H9 (cell line): ENCODE measurements around the gene PAXX. TPM values are rescaled to one million over a fixed set of nuclear protein-coding genes. Genes with fewer than 3 reads are reported as not detected.

Source experiments
- DNase-seq: peaks from one replicate; pipeline ENCODE4 v3.0.0-alpha.2; 2017
- H2AFZ ChIP-seq: one replicate; pipeline ENCODE4 v1.6.1; 2013; ENCODE audit warnings: mild to moderate bottlenecking, low read length, control low read depth, moderate library complexity
- H2AK5ac ChIP-seq: 2 replicates; pipeline ENCODE4 v1.6.1; 2013; ENCODE audit warnings: low read length, control low read depth, mixed read lengths; ENCODE audit not compliant: insufficient read length
- H2BK120ac ChIP-seq: one replicate; pipeline ENCODE4 v1.6.1; 2013; ENCODE audit warnings: low read depth, mild to moderate bottlenecking, low read length, control low read depth, inconsistent platforms; ENCODE audit not compliant: poor library complexity, severe bottlenecking
- H2BK12ac ChIP-seq: 2 replicates; pipeline ENCODE4 v1.6.1; 2013; ENCODE audit warnings: low read length, control low read depth, mixed read lengths, low read depth; ENCODE audit not compliant: insufficient read length
- H2BK15ac ChIP-seq: 2 replicates; pipeline ENCODE4 v1.6.1; 2013; ENCODE audit warnings: low read depth, low read length, control low read depth
- H2BK20ac ChIP-seq: one replicate; pipeline ENCODE4 v1.6.1; 2013; ENCODE audit warnings: low read depth, mild to moderate bottlenecking, low read length, control low read depth, inconsistent platforms; ENCODE audit not compliant: poor library complexity, severe bottlenecking
- H2BK5ac ChIP-seq: 2 replicates; pipeline ENCODE4 v1.6.1; 2013; ENCODE audit warnings: low read length, control low read depth, mixed read lengths; ENCODE audit not compliant: insufficient read length
- H3K14ac ChIP-seq: 2 replicates; pipeline ENCODE4 v1.6.1; 2013; ENCODE audit warnings: low read length, control low read depth; ENCODE audit not compliant: insufficient read depth
- H3K18ac ChIP-seq: 2 replicates; pipeline ENCODE4 v1.6.1; 2013; ENCODE audit warnings: low read depth, mild to moderate bottlenecking, mixed read lengths, low read length, control low read depth; ENCODE audit not compliant: insufficient read length
- H3K23ac ChIP-seq: 2 replicates; pipeline ENCODE4 v1.6.1; 2013; ENCODE audit warnings: low read length, control low read depth, mixed read lengths, low read depth; ENCODE audit not compliant: insufficient read length
- H3K23me2 ChIP-seq: 2 replicates; pipeline ENCODE4 v1.6.1; 2013; ENCODE audit warnings: low read depth, mild to moderate bottlenecking, mixed read lengths, low read length, control low read depth; ENCODE audit not compliant: insufficient read length, poor library complexity, severe bottlenecking
- H3K27ac ChIP-seq: 2 replicates; pipeline ENCODE4 v1.5.1; 2013; ENCODE audit warnings: low read length, control low read depth, mixed read lengths, low read depth; ENCODE audit not compliant: insufficient read length
- H3K27me3 ChIP-seq: 2 replicates; pipeline ENCODE4 v1.6.1; 2013; ENCODE audit warnings: low read length, control low read depth, inconsistent platforms; ENCODE audit not compliant: insufficient read depth
- H3K4ac ChIP-seq: 2 replicates; pipeline ENCODE4 v1.6.1; 2013; ENCODE audit warnings: low read depth, mild to moderate bottlenecking, control low read depth, inconsistent platforms, low read length, moderate library complexity
- H3K4me1 ChIP-seq: 2 replicates; pipeline ENCODE4 v1.6.1; 2013; ENCODE audit warnings: low read length, control low read depth, inconsistent platforms; ENCODE audit not compliant: insufficient read depth
- H3K4me2 ChIP-seq: 2 replicates; pipeline ENCODE4 v1.6.1; 2013; ENCODE audit warnings: low read length, control low read depth, mixed read lengths; ENCODE audit not compliant: insufficient read length, insufficient read depth
- H3K56ac ChIP-seq: 2 replicates; pipeline ENCODE4 v1.6.1; 2013; ENCODE audit warnings: low read depth, mild to moderate bottlenecking, mixed read lengths, low read length, control low read depth; ENCODE audit not compliant: insufficient read length
- H3K79me1 ChIP-seq: 2 replicates; pipeline ENCODE4 v1.6.1; 2013; ENCODE audit warnings: low read depth, mild to moderate bottlenecking, moderate library complexity, low read length, control low read depth, inconsistent platforms; ENCODE audit not compliant: insufficient read depth, poor library complexity, severe bottlenecking
- H3K79me2 ChIP-seq: 2 replicates; pipeline ENCODE4 v1.6.1; 2013; ENCODE audit warnings: low read length, control low read depth, inconsistent platforms; ENCODE audit not compliant: insufficient read depth
- H3K9ac ChIP-seq: 2 replicates; pipeline ENCODE4 v1.6.1; 2013; ENCODE audit warnings: low read length, control low read depth, mixed read lengths; ENCODE audit not compliant: insufficient read length; ENCODE audit errors: extremely low read depth
- H3K9me3 ChIP-seq: one replicate; pipeline ENCODE4 v1.6.1; 2013; ENCODE audit warnings: low read depth, low read length, inconsistent platforms; ENCODE audit not compliant: control insufficient read depth
- H3T11ph ChIP-seq: one replicate; pipeline ENCODE4 v1.6.1; 2013; ENCODE audit warnings: mild to moderate bottlenecking, low read length, control low read depth, inconsistent platforms
- H4K20me1 ChIP-seq: one replicate; pipeline ENCODE4 v1.6.1; 2013; ENCODE audit not compliant: control insufficient read depth, insufficient read length, insufficient read depth
- H4K5ac ChIP-seq: 2 replicates; pipeline ENCODE4 v1.6.1; 2013; ENCODE audit warnings: low read depth, mild to moderate bottlenecking, mixed read lengths, low read length, control low read depth; ENCODE audit not compliant: insufficient read length
- H4K8ac ChIP-seq: replicated peaks from 2 replicates; pipeline ENCODE4 v1.6.1; 2013; ENCODE audit warnings: low read length, control low read depth, mixed read lengths, low read depth; ENCODE audit not compliant: insufficient read length
- H4K91ac ChIP-seq: 2 replicates; pipeline ENCODE4 v1.6.1; 2013; ENCODE audit warnings: low read depth, mild to moderate bottlenecking, moderate library complexity, mixed read lengths, low read length, control low read depth; ENCODE audit not compliant: insufficient read length
- H3K27ac Mint-ChIP-seq, 3 experiments: 2 replicates in 2 of 3; 3 replicates in 1 of 3; pipeline ENCODE4 v1.8.0; 2020 to 2021; ENCODE audit warnings: mixed read lengths in 3 of 3, mild to moderate bottlenecking in 1 of 3, moderate library complexity in 1 of 3
- H3K27me3 Mint-ChIP-seq: 2 replicates; pipeline ENCODE4 v1.8.0; 2021; ENCODE audit warnings: low read depth, mild to moderate bottlenecking, moderate library complexity, mixed read lengths
- H3K36me3 Mint-ChIP-seq, 3 experiments: 2 replicates in 2 of 3; 3 replicates in 1 of 3; pipeline ENCODE4 v1.8.0; 2020 to 2021; ENCODE audit warnings: low read depth in 3 of 3, mixed read lengths in 3 of 3; ENCODE audit not compliant: insufficient read depth in 1 of 3
- H3K4me1 Mint-ChIP-seq, 2 experiments: 2 replicates each; pipeline ENCODE4 v1.8.0; 2020; ENCODE audit warnings: mixed read lengths in 2 of 2
- H3K4me3 Mint-ChIP-seq, 2 experiments: 2 replicates in 1 of 2; 3 replicates in 1 of 2; pipeline ENCODE4 v1.8.0; 2020 to 2021; ENCODE audit warnings: mild to moderate bottlenecking in 2 of 2, mixed read lengths in 2 of 2, moderate library complexity in 1 of 2
- H3K9me3 Mint-ChIP-seq, 2 experiments: 2 replicates in 1 of 2; 3 replicates in 1 of 2; pipeline ENCODE4 v1.8.0; 2020; ENCODE audit warnings: mild to moderate bottlenecking in 2 of 2, mixed read lengths in 2 of 2, moderate library complexity in 1 of 2
- WGBS: extraction: QIAGEN DNeasy Blood & Tissue Kit; methylation state at CpG from one replicate; pipeline ENCODE4 v1.1.7; 2013; ENCODE audit warnings: missing lambda C conversion rate, low lambda C conversion rate, mixed read lengths; ENCODE audit not compliant: insufficient read length; ENCODE audit errors: extremely low coverage; 5-methylcytosine and 5-hydroxymethylcytosine counted together
- total RNA-seq: library from RNA; stranded (reverse); gene quantifications from 2 replicates; pipeline ENCODE4 v1.2.1, GENCODE V29; 2021
- TF ChIP-seq, protein P1 (sequence below): fragments of 200-600 bp; sonication (generic); conservative IDR thresholded peaks from 3 replicates; pipeline ENCODE4 v1.8.0; 2021; ENCODE audit warnings: antibody characterized with exemption, mild to moderate bottlenecking

Gene PAXX
- total RNA-seq, 1 experiment from 2014 or later: 51.2 TPM

DNA sequence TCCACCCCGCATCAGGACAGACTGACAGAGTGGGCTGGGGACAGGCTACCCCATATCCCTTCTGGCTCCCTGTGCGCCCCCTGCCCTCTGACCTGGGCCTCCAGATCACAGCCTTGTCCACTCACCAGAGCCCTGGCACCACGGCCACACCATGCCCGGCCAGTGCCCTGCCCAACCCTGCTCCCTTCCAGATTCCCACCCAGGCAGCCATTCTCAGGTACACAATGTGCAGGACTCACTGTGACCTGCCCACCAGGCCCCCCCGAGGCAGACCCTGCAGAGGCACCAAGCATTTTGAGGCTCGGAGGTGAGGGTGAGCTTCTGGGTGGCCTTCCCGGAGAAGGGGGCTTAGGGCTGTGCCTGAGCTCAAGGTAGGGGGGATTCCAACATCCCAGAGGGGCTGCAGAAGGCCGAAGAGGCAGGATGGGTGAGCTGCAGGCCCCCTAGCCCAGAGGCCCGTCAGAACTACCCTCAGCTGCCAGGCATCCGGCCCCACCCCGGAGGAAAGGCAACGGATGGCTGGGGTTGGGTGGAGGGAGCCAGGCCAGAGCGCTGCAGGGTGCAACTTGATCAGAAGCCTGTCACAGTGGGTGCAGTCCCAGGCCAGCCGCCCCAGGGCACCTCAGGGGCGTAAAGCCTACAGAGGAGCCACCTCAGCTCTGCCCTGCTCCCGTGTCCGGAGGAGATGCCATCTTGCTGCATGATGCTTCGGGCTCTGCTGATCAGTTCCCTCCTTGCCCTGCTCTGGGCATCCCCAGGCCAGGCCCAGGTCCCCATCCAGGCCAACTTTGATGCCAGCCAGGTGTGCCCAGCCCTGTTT, 9.8 kb upstream of the PAXX start, which contains the start of gene LCNL1:
Gene LCNL1 (plus strand): TSS at position 762 of the 820 bp plus-strand sequence. CDS start 594 bp downstream, outside the sequence.
- H3K36me3 Mint-ChIP-seq: peaks cover 0 to 3% (median 0%) of the 10 kb centered on the region in 3 experiments; a peak in 1 of 7 replicates
- Histone ChIP-seq H2AFZ (no peak within 1 kb of the TSS), H4K5ac (no peak within 1 kb of the TSS), H3K27me3 (no peaks in the 10 kb centered on the region), H3T11ph (no peak within 1 kb of the TSS), H3K23me2 (peaks cover 9% of the 10 kb centered on the region), H3K23ac (no peak within 1 kb of the TSS), H3K79me1 (no peaks in the 10 kb centered on the region), H3K79me2 (no peaks in the 10 kb centered on the region), H2AK5ac (no peak within 1 kb of the TSS), H3K56ac (no peak within 1 kb of the TSS), H3K9ac (no peak within 1 kb of the TSS), H2BK12ac (no peak within 1 kb of the TSS), H2BK5ac (no peak within 1 kb of the TSS), H3K4me2 (no peak within 1 kb of the TSS), H3K4ac (no peak within 1 kb of the TSS), H4K91ac (no peak within 1 kb of the TSS), H2BK120ac (no peak within 1 kb of the TSS), H3K18ac (no peak within 1 kb of the TSS), H3K9me3 (no peaks in the 10 kb centered on the region), H4K20me1 (no peaks in the 10 kb centered on the region), H4K8ac (no peak within 1 kb of the TSS), H2BK15ac (no peak within 1 kb of the TSS), H3K4me1 (no peaks in the 10 kb centered on the region; the same call in 1 of the 2 replicates), H3K14ac (no peak within 1 kb of the TSS; the same call in 1 of the 2 replicates), H3K27ac (no peak within 1 kb of the TSS), H2BK20ac (no peak within 1 kb of the TSS)
- H3K4me1 Mint-ChIP-seq: peaks cover under 1 to 9% of the 10 kb centered on the region in 2 experiments
- DNase-seq: no peak
- TF ChIP-seq, protein P1, sequence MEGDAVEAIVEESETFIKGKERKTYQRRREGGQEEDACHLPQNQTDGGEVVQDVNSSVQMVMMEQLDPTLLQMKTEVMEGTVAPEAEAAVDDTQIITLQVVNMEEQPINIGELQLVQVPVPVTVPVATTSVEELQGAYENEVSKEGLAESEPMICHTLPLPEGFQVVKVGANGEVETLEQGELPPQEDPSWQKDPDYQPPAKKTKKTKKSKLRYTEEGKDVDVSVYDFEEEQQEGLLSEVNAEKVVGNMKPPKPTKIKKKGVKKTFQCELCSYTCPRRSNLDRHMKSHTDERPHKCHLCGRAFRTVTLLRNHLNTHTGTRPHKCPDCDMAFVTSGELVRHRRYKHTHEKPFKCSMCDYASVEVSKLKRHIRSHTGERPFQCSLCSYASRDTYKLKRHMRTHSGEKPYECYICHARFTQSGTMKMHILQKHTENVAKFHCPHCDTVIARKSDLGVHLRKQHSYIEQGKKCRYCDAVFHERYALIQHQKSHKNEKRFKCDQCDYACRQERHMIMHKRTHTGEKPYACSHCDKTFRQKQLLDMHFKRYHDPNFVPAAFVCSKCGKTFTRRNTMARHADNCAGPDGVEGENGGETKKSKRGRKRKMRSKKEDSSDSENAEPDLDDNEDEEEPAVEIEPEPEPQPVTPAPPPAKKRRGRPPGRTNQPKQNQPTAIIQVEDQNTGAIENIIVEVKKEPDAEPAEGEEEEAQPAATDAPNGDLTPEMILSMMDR: no peak
- H3K27ac Mint-ChIP-seq: peak within 1 kb of the TSS in 1 of 3 experiments; percentile 74; a peak in 1 of 7 replicates
- H3K27me3 Mint-ChIP-seq: peaks cover 2% of the 10 kb centered on the region
- H3K4me3 Mint-ChIP-seq: no peak within 1 kb of the TSS; a peak in 1 of 5 replicates
- H3K9me3 Mint-ChIP-seq: no peaks in the 10 kb centered on the region
- WGBS: no CpG with 5 or more reads among the region's 18 CpGs
